ENCODE measurements around the gene NRG2. TPM values are rescaled to one million over a fixed set of nuclear protein-coding genes. Genes with fewer than 3 reads are reported as not detected.

NRG2 gene
- total and polyA plus RNA-seq, 10 donors, result 0.83 to 7.7 (median 4.4) TPM

- TF ChIP-seq POLR2AphosphoS5 (IDR thresholded peaks at IDR 0.05) (peak in 1 of 3 donors; percentile 35), POLR2A (IDR thresholded peaks at IDR 0.05) (no peak)
- H3K4me3 ChIP-seq, result peak overlapping the region in 1 of 8 donors; percentile 63
- H3K9me3 ChIP-seq, result no peaks in the 10 kb centered on the region
- 27 to 40% (median 33%) methylated on average over 4 of the region's 4 CpGs for WGBS, 5 donors
- H3K27me3 ChIP-seq (replicated peaks in 1 of 7), result peaks cover 0 to 61% (median 23%) of the 10 kb centered on the region in 7 donors
- H3K27ac ChIP-seq, result peak overlapping the region; percentile 46 to 81 (median 72)
- H3K4me1 ChIP-seq, result peaks cover 20 to 82% (median 57%) of the 10 kb centered on the region in 6 donors
- intact Hi-C loops (cut with DNase I; ENCODE audit: low total_unique reads), result no loop called here
- H3K36me3 ChIP-seq, result no peaks in the 10 kb centered on the region
- DNase-seq, result no peak
These were observed 3.5 kb downstream of the NRG2 start for GRCh38 chr5:140039561-140039960.

- intact Hi-C loops (cut with DNase I; ENCODE audit: low total_unique reads), result no loop called here
- no peaks in the 10 kb centered on the region for H3K36me3 ChIP-seq
- WGBS, 5 donors, result 6 to 18% (median 7%) methylated on average over 7 of the region's 7 CpGs
- peaks cover 0 to 5% (median 0%) of the 10 kb centered on the region in 8 donors for H3K9me3 ChIP-seq
- H3K27me3 ChIP-seq (replicated peaks in 1 of 7), result peaks cover 0 to 50% (median 18%) of the 10 kb centered on the region in 7 donors
- TF ChIP-seq POLR2AphosphoS5 (IDR thresholded peaks at IDR 0.05), result no peak
- TF ChIP-seq POLR2A (IDR thresholded peaks at IDR 0.05), result no peak
- no peak for TF ChIP-seq CTCF (IDR thresholded peaks at IDR 0.05 in 8 of 11, conservative IDR thresholded peaks at IDR 0.05 in 3 of 11)
- DNase-seq, result no peak
- peak overlapping the region; percentile 46 to 81 (median 72) for H3K27ac ChIP-seq
- H3K4me1 ChIP-seq, result peaks cover 16 to 74% (median 50%) of the 10 kb centered on the region in 6 donors
- H3K4me3 ChIP-seq, result peak overlapping the region in 6 of 8 donors; percentile 17 to 63 (median 24)
These were observed 4.6 kb downstream of the NRG2 start for GRCh38 chr5:140038373-140038957.

GRCh38 chr5:140037012-140037411 is 6.1 kb downstream of the NRG2 start:
- 82 to 91% (median 88%) methylated on average over 4 of the region's 4 CpGs for whole genome bisulfite sequencing, 5 donors

GRCh38 chr5:140035881-140036280 is 7.2 kb downstream of the NRG2 start:
- Histone ChIP-seq H3K9me3 (peaks cover 0 to 5% (median 0%) of the 10 kb centered on the region in 8 donors), H3K4me3 (no peak overlapping the region), H3K27ac (peak overlapping the region in 7 of 8 donors; percentile 21 to 58 (median 49)), H3K27me3 (replicated peaks in 1 of 7) (peaks cover 0 to 27% (median 0%) of the 10 kb centered on the region in 7 donors), H3K36me3 (no peaks in the 10 kb centered on the region), H3K4me1 (peaks cover 8 to 48% (median 28%) of the 10 kb centered on the region in 6 donors)
- TF ChIP-seq POLR2AphosphoS5 (IDR thresholded peaks at IDR 0.05) (no peak), CTCF (IDR thresholded peaks at IDR 0.05 in 8 of 11, conservative IDR thresholded peaks at IDR 0.05 in 3 of 11) (no peak), POLR2A (IDR thresholded peaks at IDR 0.05) (no peak)
- intact Hi-C loops (cut with DNase I; ENCODE audit: low total_unique reads), result no loop called here
- DNase-seq, result no peak
- WGBS, 5 donors, result 59 to 82% (median 75%) methylated on average over 2 of the region's 2 CpGs

More at GRCh38 chr5:140037012-140037411, 6.1 kb downstream of the NRG2 start:
- intact Hi-C loops (cut with DNase I; ENCODE audit: low total_unique reads), result no loop called here
- Histone ChIP-seq H3K4me3 (no peak overlapping the region), H3K36me3 (no peaks in the 10 kb centered on the region), H3K4me1 (peaks cover 12 to 59% (median 36%) of the 10 kb centered on the region in 6 donors), H3K27ac (no peak overlapping the region), H3K9me3 (peaks cover 0 to 5% (median 0%) of the 10 kb centered on the region in 8 donors), H3K27me3 (replicated peaks in 1 of 7) (peaks cover 0 to 35% (median 4%) of the 10 kb centered on the region in 7 donors)
- TF ChIP-seq POLR2AphosphoS5 (IDR thresholded peaks at IDR 0.05) (no peak), POLR2A (IDR thresholded peaks at IDR 0.05) (no peak), CTCF (IDR thresholded peaks at IDR 0.05 in 8 of 11, conservative IDR thresholded peaks at IDR 0.05 in 3 of 11) (no peak)
- no peak for DNase-seq
